ENCODE data around the gene TMEM198. TPM values are rescaled to one million over a fixed set of nuclear protein-coding genes. Genes with fewer than 3 reads are reported as not detected.

The TMEM198 gene
- total and polyA plus RNA-seq, 2 experiments from 2014 or later, result 5.6 to 13.7 TPM

DNA sequence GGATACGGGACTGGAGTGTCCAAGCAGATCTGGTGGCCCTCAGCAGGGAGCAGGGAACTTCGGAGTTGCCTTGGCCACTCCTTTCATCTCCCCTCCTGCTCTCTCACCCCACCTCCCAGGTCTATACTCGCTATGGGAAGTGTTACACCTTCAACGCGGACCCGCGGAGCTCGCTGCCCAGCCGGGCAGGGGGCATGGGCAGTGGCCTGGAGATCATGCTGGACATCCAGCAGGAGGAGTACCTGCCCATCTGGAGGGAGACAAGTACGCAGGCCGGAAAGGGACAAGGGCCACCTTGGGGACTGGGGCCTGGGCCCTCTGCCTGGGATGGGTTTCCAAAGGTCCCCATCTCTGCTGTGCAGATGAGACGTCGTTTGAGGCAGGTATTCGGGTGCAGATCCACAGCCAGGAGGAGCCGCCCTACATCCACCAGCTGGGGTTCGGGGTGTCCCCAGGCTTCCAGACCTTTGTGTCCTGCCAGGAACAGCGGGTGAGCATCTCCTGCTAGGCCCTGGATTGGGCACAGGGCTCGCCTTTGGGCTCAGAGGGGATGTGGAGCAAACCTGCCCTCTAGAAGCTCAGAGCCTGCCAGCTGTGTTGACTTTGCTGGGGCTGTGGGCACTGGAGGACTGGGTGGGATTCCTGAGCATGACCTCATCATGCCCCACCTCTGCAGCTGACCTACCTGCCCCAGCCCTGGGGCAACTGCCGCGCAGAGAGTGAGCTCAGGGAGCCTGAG is 12.0 kb upstream of the TMEM198 start:
- H4K20me1 ChIP-seq (replicated peaks; ENCODE audit: insufficient read depth), result no peaks in the 10 kb centered on the region
- no peak overlapping the region for H3K4me3 ChIP-seq
- no peaks in the 10 kb centered on the region for H3K79me2 ChIP-seq (replicated peaks; ENCODE audit: insufficient read depth)
- H3F3A ChIP-seq (replicated peaks; ENCODE audit: low read depth), result no peaks in the 10 kb centered on the region
- H3K4me3 Mint-ChIP-seq, result no peak overlapping the region
- H3K4me1 Mint-ChIP-seq, result peaks cover 27% of the 10 kb centered on the region
- H3K4me2 ChIP-seq, result no peak overlapping the region
- ATAC-seq (no peak), DNase-seq (ENCODE audit: low spot score) (no peak)
- peaks cover 44% of the 10 kb centered on the region for H3K27me3 Mint-ChIP-seq (ENCODE audit: insufficient read depth, low read depth, poor library complexity)
- TF ChIP-seq JUNB (IDR thresholded peaks at IDR 0.05; ENCODE audit: unreplicated experiment), result no peak
- no peak for TF ChIP-seq ZNF331 (CRISPR knock-in tag; IDR thresholded peaks at IDR 0.05; ENCODE audit: low read depth)
- no peak for TF ChIP-seq EZH2 (IDR thresholded peaks at IDR 0.05; ENCODE audit: low read depth, unreplicated experiment)
- no peak for TF ChIP-seq POLR2AphosphoS5 (IDR thresholded peaks at IDR 0.05; ENCODE audit: low read depth)
- no peak for TF ChIP-seq ZNF114 (CRISPR knock-in tag; IDR thresholded peaks at IDR 0.05)
- TF ChIP-seq NANOG (IDR thresholded peaks at IDR 0.05; ENCODE audit: borderline replicate concordance), result no peak
- TF ChIP-seq REST (IDR thresholded peaks at IDR 0.05; ENCODE audit: unreplicated experiment), result no peak
- no peak for TF ChIP-seq CREB1 (CRISPR knock-in tag; IDR thresholded peaks at IDR 0.05; ENCODE audit: low read depth)
- TF ChIP-seq, protein P1, sequence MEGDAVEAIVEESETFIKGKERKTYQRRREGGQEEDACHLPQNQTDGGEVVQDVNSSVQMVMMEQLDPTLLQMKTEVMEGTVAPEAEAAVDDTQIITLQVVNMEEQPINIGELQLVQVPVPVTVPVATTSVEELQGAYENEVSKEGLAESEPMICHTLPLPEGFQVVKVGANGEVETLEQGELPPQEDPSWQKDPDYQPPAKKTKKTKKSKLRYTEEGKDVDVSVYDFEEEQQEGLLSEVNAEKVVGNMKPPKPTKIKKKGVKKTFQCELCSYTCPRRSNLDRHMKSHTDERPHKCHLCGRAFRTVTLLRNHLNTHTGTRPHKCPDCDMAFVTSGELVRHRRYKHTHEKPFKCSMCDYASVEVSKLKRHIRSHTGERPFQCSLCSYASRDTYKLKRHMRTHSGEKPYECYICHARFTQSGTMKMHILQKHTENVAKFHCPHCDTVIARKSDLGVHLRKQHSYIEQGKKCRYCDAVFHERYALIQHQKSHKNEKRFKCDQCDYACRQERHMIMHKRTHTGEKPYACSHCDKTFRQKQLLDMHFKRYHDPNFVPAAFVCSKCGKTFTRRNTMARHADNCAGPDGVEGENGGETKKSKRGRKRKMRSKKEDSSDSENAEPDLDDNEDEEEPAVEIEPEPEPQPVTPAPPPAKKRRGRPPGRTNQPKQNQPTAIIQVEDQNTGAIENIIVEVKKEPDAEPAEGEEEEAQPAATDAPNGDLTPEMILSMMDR (conservative IDR thresholded peaks at IDR 0.05; ENCODE audit: low read depth in 2 of 2), result no peak
- TF ChIP-seq EZH2phosphoT487 (IDR thresholded peaks at IDR 0.05; ENCODE audit: unreplicated experiment), result no peak
- TF ChIP-seq STAT1 (IDR thresholded peaks at IDR 0.05; ENCODE audit: unreplicated experiment), result no peak
- TF ChIP-seq ETS1 (IDR thresholded peaks at IDR 0.05), result no peak
- TF ChIP-seq, protein P2, sequence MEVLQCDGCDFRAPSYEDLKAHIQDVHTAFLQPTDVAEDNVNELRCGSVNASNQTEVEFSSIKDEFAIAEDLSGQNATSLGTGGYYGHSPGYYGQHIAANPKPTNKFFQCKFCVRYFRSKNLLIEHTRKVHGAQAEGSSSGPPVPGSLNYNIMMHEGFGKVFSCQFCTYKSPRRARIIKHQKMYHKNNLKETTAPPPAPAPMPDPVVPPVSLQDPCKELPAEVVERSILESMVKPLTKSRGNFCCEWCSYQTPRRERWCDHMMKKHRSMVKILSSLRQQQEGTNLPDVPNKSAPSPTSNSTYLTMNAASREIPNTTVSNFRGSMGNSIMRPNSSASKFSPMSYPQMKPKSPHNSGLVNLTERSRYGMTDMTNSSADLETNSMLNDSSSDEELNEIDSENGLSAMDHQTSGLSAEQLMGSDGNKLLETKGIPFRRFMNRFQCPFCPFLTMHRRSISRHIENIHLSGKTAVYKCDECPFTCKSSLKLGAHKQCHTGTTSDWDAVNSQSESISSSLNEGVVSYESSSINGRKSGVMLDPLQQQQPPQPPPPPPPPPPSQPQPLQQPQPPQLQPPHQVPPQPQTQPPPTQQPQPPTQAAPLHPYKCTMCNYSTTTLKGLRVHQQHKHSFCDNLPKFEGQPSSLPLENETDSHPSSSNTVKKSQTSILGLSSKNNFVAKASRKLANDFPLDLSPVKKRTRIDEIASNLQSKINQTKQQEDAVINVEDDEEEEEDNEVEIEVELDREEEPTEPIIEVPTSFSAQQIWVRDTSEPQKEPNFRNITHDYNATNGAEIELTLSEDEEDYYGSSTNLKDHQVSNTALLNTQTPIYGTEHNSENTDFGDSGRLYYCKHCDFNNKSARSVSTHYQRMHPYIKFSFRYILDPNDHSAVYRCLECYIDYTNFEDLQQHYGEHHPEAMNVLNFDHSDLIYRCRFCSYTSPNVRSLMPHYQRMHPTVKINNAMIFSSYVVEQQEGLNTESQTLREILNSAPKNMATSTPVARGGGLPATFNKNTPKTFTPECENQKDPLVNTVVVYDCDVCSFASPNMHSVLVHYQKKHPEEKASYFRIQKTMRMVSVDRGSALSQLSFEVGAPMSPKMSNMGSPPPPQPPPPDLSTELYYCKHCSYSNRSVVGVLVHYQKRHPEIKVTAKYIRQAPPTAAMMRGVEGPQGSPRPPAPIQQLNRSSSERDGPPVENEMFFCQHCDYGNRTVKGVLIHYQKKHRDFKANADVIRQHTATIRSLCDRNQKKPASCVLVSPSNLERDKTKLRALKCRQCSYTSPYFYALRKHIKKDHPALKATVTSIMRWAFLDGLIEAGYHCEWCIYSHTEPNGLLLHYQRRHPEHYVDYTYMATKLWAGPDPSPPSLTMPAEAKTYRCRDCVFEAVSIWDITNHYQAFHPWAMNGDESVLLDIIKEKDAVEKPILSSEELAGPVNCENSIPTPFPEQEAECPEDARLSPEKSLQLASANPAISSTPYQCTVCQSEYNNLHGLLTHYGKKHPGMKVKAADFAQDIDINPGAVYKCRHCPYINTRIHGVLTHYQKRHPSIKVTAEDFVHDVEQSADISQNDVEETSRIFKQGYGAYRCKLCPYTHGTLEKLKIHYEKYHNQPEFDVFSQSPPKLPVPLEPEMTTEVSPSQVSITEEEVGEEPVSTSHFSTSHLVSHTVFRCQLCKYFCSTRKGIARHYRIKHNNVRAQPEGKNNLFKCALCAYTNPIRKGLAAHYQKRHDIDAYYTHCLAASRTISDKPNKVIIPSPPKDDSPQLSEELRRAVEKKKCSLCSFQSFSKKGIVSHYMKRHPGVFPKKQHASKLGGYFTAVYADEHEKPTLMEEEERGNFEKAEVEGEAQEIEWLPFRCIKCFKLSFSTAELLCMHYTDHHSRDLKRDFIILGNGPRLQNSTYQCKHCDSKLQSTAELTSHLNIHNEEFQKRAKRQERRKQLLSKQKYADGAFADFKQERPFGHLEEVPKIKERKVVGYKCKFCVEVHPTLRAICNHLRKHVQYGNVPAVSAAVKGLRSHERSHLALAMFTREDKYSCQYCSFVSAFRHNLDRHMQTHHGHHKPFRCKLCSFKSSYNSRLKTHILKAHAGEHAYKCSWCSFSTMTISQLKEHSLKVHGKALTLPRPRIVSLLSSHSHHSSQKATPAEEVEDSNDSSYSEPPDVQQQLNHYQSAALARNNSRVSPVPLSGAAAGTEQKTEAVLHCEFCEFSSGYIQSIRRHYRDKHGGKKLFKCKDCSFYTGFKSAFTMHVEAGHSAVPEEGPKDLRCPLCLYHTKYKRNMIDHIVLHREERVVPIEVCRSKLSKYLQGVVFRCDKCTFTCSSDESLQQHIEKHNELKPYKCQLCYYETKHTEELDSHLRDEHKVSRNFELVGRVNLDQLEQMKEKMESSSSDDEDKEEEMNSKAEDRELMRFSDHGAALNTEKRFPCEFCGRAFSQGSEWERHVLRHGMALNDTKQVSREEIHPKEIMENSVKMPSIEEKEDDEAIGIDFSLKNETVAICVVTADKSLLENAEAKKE (CRISPR knock-in tag; IDR thresholded peaks at IDR 0.05), result no peak
- H3K27ac Mint-ChIP-seq, result no peak overlapping the region
- H3K4me1 ChIP-seq (ENCODE audit: insufficient read depth), result peaks cover 10% of the 10 kb centered on the region
- peaks cover 29% of the 10 kb centered on the region for H3K27me3 ChIP-seq (ENCODE audit: insufficient read depth)
- no peaks in the 10 kb centered on the region for H3K36me3 Mint-ChIP-seq (ENCODE audit: low read depth)
- no peaks in the 10 kb centered on the region for H3K9me2 ChIP-seq (ENCODE audit: insufficient read depth)
- no peaks in the 10 kb centered on the region; the same call in 1 of the 2 replicates for H3K36me3 ChIP-seq (ENCODE audit: insufficient read depth)
- H2AFZ ChIP-seq, result no peak overlapping the region
- H3K9me3 Mint-ChIP-seq, result no peaks in the 10 kb centered on the region
- H3K27ac ChIP-seq (ENCODE audit: low read depth), result no peak overlapping the region

All from GM23338 (cell line).